GM20000 (cell line): Measurements from ENCODE around the gene CNGA4.

ENCODE experiments used
- DNase-seq: peaks from one replicate; pipeline ENCODE4 v3.0.0; 2012; ENCODE audit warnings: low spot score
- CTCF ChIP-seq: IDR thresholded peaks from 2 replicates; pipeline ENCODE4 v1.5.1; 2012; ENCODE audit warnings: mild to moderate bottlenecking, control low read depth; ENCODE audit errors: extremely low read depth, missing control alignments

CNGA4 gene

GRCh38 chr11:6224421-6224820 is 14.5 kb upstream of the CNGA4 start:
- TF ChIP-seq CTCF = no peak
- DNase-seq = no peak

- no peak for DNase-seq
- TF ChIP-seq CTCF = no peak
Observed at GRCh38 chr11:6225024-6225423, 13.9 kb upstream of the CNGA4 start.

GRCh38 chr11:6225896-6226295 is 13.0 kb upstream of the CNGA4 start:
- no peak for DNase-seq
- no peak for TF ChIP-seq CTCF

- no peak for TF ChIP-seq CTCF
- DNase-seq = no peak
Observed at GRCh38 chr11:6228520-6228919, 10.4 kb upstream of the CNGA4 start.

- DNase-seq = no peak
- TF ChIP-seq CTCF = no peak
Observed at GRCh38 chr11:6229911-6230310, 9.0 kb upstream of the CNGA4 start.

- no peak for DNase-seq
Observed at GRCh38 chr11:6232899-6233298, 6.0 kb upstream of the CNGA4 start.

GRCh38 chr11:6233984-6234386 is 4.9 kb upstream of the CNGA4 start:
- DNase-seq = no peak
- no peak for TF ChIP-seq CTCF

More at GRCh38 chr11:6232899-6233298, 6.0 kb upstream of the CNGA4 start:
- TF ChIP-seq CTCF = no peak
